GM23248 (cell line): ENCODE results near the gene TRIM17.

Source experiments
- EZH2 ChIP-seq: fragments of 200-600 bp; sonication (generic); IDR thresholded peaks from 2 replicates; pipeline ENCODE4 v1.6.1; 2018; ENCODE audit warnings: antibody characterized with exemption, mild to moderate bottlenecking; ENCODE audit not compliant: insufficient read depth, poor library complexity, severe bottlenecking
- EZH2phosphoT487 ChIP-seq: fragments of 200-600 bp; sonication (generic); IDR thresholded peaks from 2 replicates; pipeline ENCODE4 v1.6.1; 2018; ENCODE audit warnings: antibody characterized with exemption, moderate library complexity, mild to moderate bottlenecking, low read depth; ENCODE audit not compliant: insufficient read depth

GRCh38 chr1:228415853-228416216 is 826 bp downstream of the TRIM17 start:
- TF ChIP-seq EZH2: no peak
- TF ChIP-seq EZH2phosphoT487: no peak
